Mesendoderm (in vitro differentiated cells): ENCODE results near the gene LIG1.
A peak's percentile ranks its signal among the peaks of the same experiment; 100 is the strongest.

Source experiments
- DNase-seq: peaks from one replicate; pipeline ENCODE4 v3.0.0; 2013
- H2AK5ac ChIP-seq: 2 replicates; pipeline ENCODE4 v1.6.1; 2013; ENCODE audit warnings: low read length, inconsistent platforms
- H2BK120ac ChIP-seq: 2 replicates; pipeline ENCODE4 v1.6.1; 2013; ENCODE audit warnings: low read depth, mild to moderate bottlenecking, low read length, moderate library complexity, mixed read lengths
- H2BK15ac ChIP-seq: replicated peaks from 2 replicates; pipeline ENCODE4 v1.6.1; 2013; ENCODE audit warnings: low read depth, mild to moderate bottlenecking, moderate library complexity
- H2BK5ac ChIP-seq: 2 replicates; pipeline ENCODE4 v1.6.1; 2013; ENCODE audit warnings: low read length, inconsistent platforms
- H3K18ac ChIP-seq: 2 replicates; pipeline ENCODE4 v1.6.1; 2013; ENCODE audit warnings: mild to moderate bottlenecking, low read length, mixed read lengths
- H3K23ac ChIP-seq: one replicate; pipeline ENCODE4 v1.6.1; 2013; ENCODE audit warnings: low read length
- H3K27ac ChIP-seq: 2 replicates; pipeline ENCODE4 v1.5.1; 2013; ENCODE audit warnings: low read depth, mild to moderate bottlenecking, inconsistent platforms, low read length, moderate library complexity
- H3K27me3 ChIP-seq: 2 replicates; pipeline ENCODE4 v1.6.1; 2013; ENCODE audit warnings: low read length, control low read depth, mild to moderate bottlenecking, inconsistent platforms; ENCODE audit not compliant: insufficient read depth, poor library complexity
- H3K36me3 ChIP-seq: 2 replicates; pipeline ENCODE4 v1.6.1; 2013; ENCODE audit warnings: low read length, inconsistent platforms; ENCODE audit not compliant: control insufficient read depth, insufficient read depth
- H3K4ac ChIP-seq: one replicate; pipeline ENCODE4 v1.6.1; 2013; ENCODE audit warnings: low read depth, mild to moderate bottlenecking, low read length, moderate library complexity
- H3K4me1 ChIP-seq: 2 replicates; pipeline ENCODE4 v1.6.1; 2013; ENCODE audit warnings: low read depth, low read length, inconsistent platforms; ENCODE audit not compliant: control insufficient read depth
- H3K4me2 ChIP-seq: 2 replicates; pipeline ENCODE4 v1.6.1; 2013; ENCODE audit warnings: low read length
- H3K4me3 ChIP-seq: 2 replicates; pipeline ENCODE4 v1.5.1; 2013; ENCODE audit warnings: mild to moderate bottlenecking, low read length
- H3K56ac ChIP-seq: one replicate; pipeline ENCODE4 v1.6.1; 2013; ENCODE audit warnings: low read length
- H3K79me1 ChIP-seq: 2 replicates; pipeline ENCODE4 v1.6.1; 2013; ENCODE audit warnings: low read length, inconsistent platforms
- H3K79me2 ChIP-seq: 2 replicates; pipeline ENCODE4 v1.6.1; 2013; ENCODE audit warnings: mild to moderate bottlenecking, low read length; ENCODE audit not compliant: control insufficient read depth, insufficient read depth
- H3K9ac ChIP-seq: 2 replicates; pipeline ENCODE4 v1.6.1; 2013; ENCODE audit warnings: low read length, inconsistent platforms
- H4K5ac ChIP-seq: one replicate; pipeline ENCODE4 v1.6.1; 2013; ENCODE audit warnings: low read length
- H4K8ac ChIP-seq: one replicate; pipeline ENCODE4 v1.6.1; 2013; ENCODE audit warnings: low read depth, mild to moderate bottlenecking, control low read depth, low read length, moderate library complexity
- WGBS: extraction: QIAGEN DNeasy Blood & Tissue Kit; methylation state at CpG from one replicate; pipeline ENCODE4 v1.1.7; 2013; ENCODE audit warnings: low lambda C conversion rate, missing lambda C conversion rate; ENCODE audit not compliant: insufficient coverage; ENCODE audit errors: extremely low coverage; 5-methylcytosine and 5-hydroxymethylcytosine counted together

LIG1 gene

DNA sequence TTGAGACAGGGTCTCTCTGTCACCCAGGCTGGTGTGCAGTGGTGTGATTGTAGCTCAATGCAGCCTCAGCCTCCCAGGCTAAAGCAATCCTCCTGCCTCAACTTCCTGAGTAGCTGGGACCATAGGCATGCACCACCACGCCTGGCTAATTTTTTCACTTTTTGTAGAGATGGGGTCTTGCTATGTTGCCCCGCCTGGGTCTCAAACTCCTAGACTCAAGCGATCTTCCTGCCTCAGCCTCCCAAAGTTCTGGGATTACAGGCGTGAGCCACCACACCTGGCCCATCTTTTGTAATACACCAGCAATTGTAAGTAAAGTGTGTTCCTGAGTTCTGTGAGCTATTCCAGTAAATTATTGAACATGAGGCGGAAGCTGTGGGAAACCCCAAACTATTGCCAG, 66.2 kb downstream of the LIG1 start:
- H3K79me2 ChIP-seq = no peaks in the 10 kb centered on the region
- no peak overlapping the region for H3K56ac ChIP-seq
- H3K79me1 ChIP-seq = no peaks in the 10 kb centered on the region
- no peak for DNase-seq
- no peaks in the 10 kb centered on the region for H3K27me3 ChIP-seq
- no peak overlapping the region for H2BK5ac ChIP-seq
- no peak overlapping the region for H2BK120ac ChIP-seq
- no peak overlapping the region for H4K5ac ChIP-seq
- no peaks in the 10 kb centered on the region for H3K4me1 ChIP-seq
- no peak overlapping the region for H3K4me3 ChIP-seq
- H3K23ac ChIP-seq = no peak overlapping the region
- WGBS = no CpG with 5 or more reads among the region's 5 CpGs
- H2AK5ac ChIP-seq = no peak overlapping the region
- no peak overlapping the region for H2BK15ac ChIP-seq
- no peak overlapping the region for H3K4ac ChIP-seq
- no peak overlapping the region for H3K27ac ChIP-seq
- no peak overlapping the region for H3K4me2 ChIP-seq
- no peak overlapping the region for H4K8ac ChIP-seq
- no peak overlapping the region for H3K18ac ChIP-seq
- no peak overlapping the region for H3K9ac ChIP-seq
- H3K36me3 ChIP-seq = no peaks in the 10 kb centered on the region

DNA sequence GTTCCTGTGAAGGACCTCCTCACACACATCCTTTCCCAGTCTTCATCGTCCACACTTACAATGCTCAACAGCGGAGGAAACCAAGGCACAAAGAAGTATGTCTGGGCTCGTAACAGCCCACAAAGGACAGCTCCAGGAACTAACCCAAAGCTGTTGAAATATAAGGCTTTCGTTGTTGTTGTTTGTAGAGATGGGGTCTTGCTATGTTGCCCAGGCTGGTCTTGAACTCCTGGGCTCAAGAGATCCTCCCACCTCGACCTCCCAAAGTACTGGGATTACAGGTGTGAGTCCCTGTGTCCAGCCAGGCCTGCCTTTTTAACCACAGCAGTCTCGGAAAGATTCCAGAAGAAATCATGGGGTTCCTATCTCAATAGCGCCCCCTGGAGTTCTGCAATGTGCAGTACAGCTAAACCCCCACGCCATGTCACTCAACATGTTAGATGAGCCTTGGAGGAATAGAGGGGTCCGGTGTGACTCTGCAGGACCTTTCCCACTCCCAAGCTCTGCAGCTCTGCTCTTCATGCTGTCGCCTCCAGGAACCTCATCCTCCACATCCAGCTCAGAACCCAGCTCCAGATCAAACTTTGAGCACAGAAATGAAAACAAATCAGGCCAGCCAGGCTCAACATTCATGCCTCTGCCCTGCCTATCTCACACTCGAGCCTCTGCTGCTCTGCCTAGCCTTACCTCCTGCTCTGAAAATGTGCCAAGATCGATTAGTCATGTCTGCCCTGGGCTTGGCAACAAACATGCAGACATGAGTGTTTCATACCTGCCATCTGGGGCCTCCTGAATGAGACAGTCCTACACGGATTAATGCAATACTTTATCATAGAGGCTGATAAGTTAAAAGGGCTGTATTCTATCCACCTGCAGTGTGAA, 67.0 kb downstream of the LIG1 start:
- peak; percentile 74 for DNase-seq

GRCh38 chr19:48095612-48096175, 74.5 kb downstream of the LIG1 start:
- H2AK5ac ChIP-seq = no peak overlapping the region
- no peaks in the 10 kb centered on the region for H3K4me1 ChIP-seq
- H2BK5ac ChIP-seq = no peak overlapping the region
- H3K18ac ChIP-seq = no peak overlapping the region
- H3K23ac ChIP-seq = no peak overlapping the region
- H3K27ac ChIP-seq = no peak overlapping the region
- H3K79me2 ChIP-seq = no peaks in the 10 kb centered on the region
- no peak for DNase-seq
- no peak overlapping the region for H2BK15ac ChIP-seq
- no peak overlapping the region for H4K5ac ChIP-seq
- H3K79me1 ChIP-seq = no peaks in the 10 kb centered on the region
- no peak overlapping the region for H2BK120ac ChIP-seq
- H3K56ac ChIP-seq = no peak overlapping the region
- no peak overlapping the region for H3K4ac ChIP-seq
- no CpG with 5 or more reads among the region's 4 CpGs for WGBS
- no peak overlapping the region for H3K4me3 ChIP-seq
- no peak overlapping the region for H3K4me2 ChIP-seq
- H3K9ac ChIP-seq = no peak overlapping the region
- no peaks in the 10 kb centered on the region for H3K27me3 ChIP-seq
- no peaks in the 10 kb centered on the region for H3K36me3 ChIP-seq
- H4K8ac ChIP-seq = no peak overlapping the region

More for the DNA sequence above, 67.0 kb downstream of the LIG1 start:
- no peak overlapping the region for H2BK120ac ChIP-seq
- H3K4me1 ChIP-seq = no peaks in the 10 kb centered on the region
- no peak overlapping the region for H2BK5ac ChIP-seq
- H3K27ac ChIP-seq = no peak overlapping the region
- no peaks in the 10 kb centered on the region for H3K79me2 ChIP-seq
- no peak overlapping the region for H3K4me3 ChIP-seq
- no peak overlapping the region for H3K4me2 ChIP-seq
- H3K23ac ChIP-seq = no peak overlapping the region
- H2AK5ac ChIP-seq = no peak overlapping the region
- no peak overlapping the region for H3K4ac ChIP-seq
- H4K5ac ChIP-seq = no peak overlapping the region
- H3K9ac ChIP-seq = peak overlapping the region; percentile 38
- no peak overlapping the region for H3K18ac ChIP-seq
- H3K27me3 ChIP-seq = no peaks in the 10 kb centered on the region
- H2BK15ac ChIP-seq = no peak overlapping the region
- H4K8ac ChIP-seq = no peak overlapping the region
- no peaks in the 10 kb centered on the region for H3K79me1 ChIP-seq
- no peaks in the 10 kb centered on the region for H3K36me3 ChIP-seq
- WGBS = no CpG with 5 or more reads among the region's 13 CpGs
- peak overlapping the region; percentile 42 for H3K56ac ChIP-seq

DNA sequence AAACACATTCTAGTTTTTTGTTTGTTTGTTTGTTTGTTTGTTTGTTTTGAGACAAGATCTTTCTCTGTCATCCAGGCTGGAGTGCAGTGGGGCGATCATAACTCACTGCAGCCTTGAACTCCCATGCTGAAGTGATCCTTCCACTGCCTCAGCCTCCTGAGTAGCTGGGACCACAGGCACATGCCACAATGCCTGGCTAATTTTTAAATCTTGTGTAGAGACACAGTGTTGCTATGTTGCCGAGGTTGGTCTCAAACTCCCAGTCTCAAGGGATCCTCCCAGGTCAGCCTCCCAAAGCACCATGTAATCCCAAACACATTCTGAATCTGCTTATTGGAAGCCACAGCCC, 75.3 kb downstream of the LIG1 start:
- no CpG with 5 or more reads among the region's 2 CpGs for WGBS
- no peaks in the 10 kb centered on the region for H3K79me2 ChIP-seq
- H3K27me3 ChIP-seq = no peaks in the 10 kb centered on the region
- H3K56ac ChIP-seq = no peak overlapping the region
- no peak overlapping the region for H4K8ac ChIP-seq
- H3K18ac ChIP-seq = no peak overlapping the region
- no peak overlapping the region for H3K4ac ChIP-seq
- no peak overlapping the region for H4K5ac ChIP-seq
- no peaks in the 10 kb centered on the region for H3K36me3 ChIP-seq
- H3K9ac ChIP-seq = no peak overlapping the region
- no peak for DNase-seq
- H3K4me2 ChIP-seq = no peak overlapping the region
- no peak overlapping the region for H2AK5ac ChIP-seq
- H3K4me1 ChIP-seq = no peaks in the 10 kb centered on the region
- H2BK15ac ChIP-seq = no peak overlapping the region
- no peak overlapping the region for H3K23ac ChIP-seq
- no peak overlapping the region for H2BK5ac ChIP-seq
- no peak overlapping the region for H3K27ac ChIP-seq
- no peak overlapping the region for H2BK120ac ChIP-seq
- no peak overlapping the region for H3K4me3 ChIP-seq
- H3K79me1 ChIP-seq = no peaks in the 10 kb centered on the region

DNA sequence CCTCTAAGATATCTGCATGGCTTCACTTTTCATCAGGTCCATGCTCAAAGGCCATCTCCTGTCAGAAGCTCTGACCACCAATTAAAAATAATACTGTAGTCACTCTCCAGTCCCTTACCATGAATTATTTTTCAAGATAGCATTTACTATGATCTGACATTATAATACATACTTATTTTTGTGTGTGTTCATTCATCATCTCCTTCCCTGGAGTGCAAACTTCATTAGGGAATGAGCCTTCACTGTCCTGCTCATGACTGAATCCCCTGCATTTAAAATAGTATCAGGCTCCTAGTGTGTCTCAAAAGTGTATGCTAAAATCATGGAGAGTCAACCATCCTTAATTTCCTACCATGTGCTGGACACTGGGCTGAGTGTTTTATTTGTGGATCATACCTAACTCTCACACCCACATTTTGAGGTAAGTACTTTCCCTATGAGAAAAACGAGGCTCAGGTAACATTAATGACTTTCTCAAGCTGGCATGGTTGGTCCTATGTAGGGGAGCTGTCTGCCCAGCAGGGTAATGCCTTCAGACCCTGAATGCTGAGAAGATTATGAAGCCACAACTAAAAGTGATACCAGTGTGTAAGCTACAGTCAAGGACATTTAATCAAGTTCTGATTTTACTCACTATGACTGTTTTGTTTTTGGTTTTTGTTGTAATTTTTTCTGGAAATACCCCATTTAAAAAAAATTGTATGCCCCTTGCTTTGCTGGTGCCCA, 75.9 kb downstream of the LIG1 start:
- Histone ChIP-seq H2AK5ac (no peak overlapping the region), H3K27ac (no peak overlapping the region), H3K18ac (no peak overlapping the region), H3K9ac (no peak overlapping the region), H3K23ac (no peak overlapping the region), H3K36me3 (no peaks in the 10 kb centered on the region), H2BK120ac (no peak overlapping the region), H3K79me1 (no peaks in the 10 kb centered on the region), H4K5ac (no peak overlapping the region), H3K79me2 (no peaks in the 10 kb centered on the region), H2BK15ac (no peak overlapping the region), H3K4me2 (no peak overlapping the region), H3K4ac (no peak overlapping the region), H4K8ac (no peak overlapping the region), H3K4me3 (no peak overlapping the region), H3K56ac (no peak overlapping the region), H2BK5ac (no peak overlapping the region), H3K4me1 (no peaks in the 10 kb centered on the region), H3K27me3 (no peaks in the 10 kb centered on the region)
- DNase-seq = no peak
- no CpG with 5 or more reads among the region's 1 CpG for WGBS
